Liver (tissue), 3 donors: ENCODE data around the gene SH2D4B.

ENCODE experiments used
- EGR1 ChIP-seq, 2 donors: IDR thresholded peaks; 2 replicates each; pipeline ENCODE4 v1.6.1; 2016 to 2018; ENCODE audit warnings: antibody characterized with exemption in 2 of 2, low read depth in 2 of 2
- FOXA1 ChIP-seq: IDR thresholded peaks from 2 replicates; pipeline ENCODE4 v1.6.1; 2016; ENCODE audit warnings: antibody characterized with exemption
- GABPA ChIP-seq, 2 donors: IDR thresholded peaks in 1 of 2; conservative IDR thresholded peaks in 1 of 2; 2 replicates each; pipeline ENCODE4 v1.6.1; 2016; ENCODE audit warnings: antibody characterized with exemption in 2 of 2, mild to moderate bottlenecking in 1 of 2, moderate library complexity in 1 of 2
- HNF4A ChIP-seq, 2 donors: conservative IDR thresholded peaks; 2 replicates each; pipeline ENCODE4 v1.6.1; 2016; ENCODE audit warnings: antibody characterized with exemption in 2 of 2, mild to moderate bottlenecking in 2 of 2
- RAD21 ChIP-seq, 2 donors: IDR thresholded peaks; 2 replicates each; pipeline ENCODE4 v1.6.1; 2016; ENCODE audit warnings: antibody characterized with exemption in 2 of 2, mild to moderate bottlenecking in 2 of 2
- RXRA ChIP-seq, 2 donors: IDR thresholded peaks; 2 replicates each; pipeline ENCODE4 v1.6.1; 2017 to 2018; ENCODE audit warnings: antibody characterized with exemption in 2 of 2, mild to moderate bottlenecking in 1 of 2
- TAF1 ChIP-seq: conservative IDR thresholded peaks from 2 replicates; pipeline ENCODE4 v1.6.1; 2016; ENCODE audit warnings: antibody characterized with exemption, mild to moderate bottlenecking
- YY1 ChIP-seq: IDR thresholded peaks from 2 replicates; pipeline ENCODE4 v1.6.1; 2016; ENCODE audit warnings: antibody characterized with exemption, mild to moderate bottlenecking
- TF ChIP-seq, protein P1 (sequence below): IDR thresholded peaks from 2 replicates; pipeline ENCODE4 v1.6.1; 2016; ENCODE audit warnings: antibody characterized with exemption
- TF ChIP-seq, protein P2 (sequence below): IDR thresholded peaks from 2 replicates; pipeline ENCODE4 v1.6.1; 2016; ENCODE audit warnings: antibody characterized with exemption
- TF ChIP-seq, protein P3 (sequence below): IDR thresholded peaks from 2 replicates; pipeline ENCODE4 v1.6.1; 2016; ENCODE audit warnings: antibody characterized with exemption, mild to moderate bottlenecking
- TF ChIP-seq, protein P4 (sequence below): fragments of 150-350 bp; IDR thresholded peaks from 2 replicates; pipeline ENCODE4 v1.5.1; 2017; ENCODE audit warnings: improper control_type of control experiment, low read depth, low read length; ENCODE audit not compliant: missing input control
- donor health status: healthy.
- donor health status: healthy.

DNA sequence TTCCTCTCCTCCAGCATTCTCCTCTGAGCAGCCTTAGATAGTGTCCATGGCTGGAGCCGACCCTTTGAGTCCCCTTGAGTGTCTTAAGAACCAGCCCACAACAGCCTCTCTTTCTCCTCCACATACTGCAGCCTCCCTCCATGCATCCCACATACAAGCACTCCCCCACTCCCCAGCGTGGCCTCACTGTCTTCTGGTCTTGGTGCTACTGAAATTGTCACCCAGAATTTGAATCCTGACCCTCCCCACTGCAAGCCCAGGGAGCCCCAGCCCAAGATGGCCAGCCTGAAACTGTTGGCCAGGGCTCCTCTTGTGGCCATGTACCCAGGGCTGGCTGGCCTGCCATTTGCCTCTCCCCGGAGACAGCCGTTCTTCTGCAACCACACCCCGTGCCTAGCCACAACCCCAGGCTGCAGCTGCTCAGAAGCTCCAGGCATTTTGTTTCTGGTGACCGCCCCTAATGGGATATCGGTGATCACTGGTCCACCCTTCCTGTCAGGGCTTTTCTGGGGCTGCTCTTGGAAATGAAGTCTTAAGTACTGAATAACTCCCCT is 18.8 kb upstream of the SH2D4B start:
- TF ChIP-seq FOXA1 (no peak), YY1 (no peak), RAD21 (IDR thresholded peaks at IDR 0.05) (no peak), TAF1 (no peak), RXRA (IDR thresholded peaks at IDR 0.05) (no peak), HNF4A (conservative IDR thresholded peaks at IDR 0.05) (no peak), GABPA (IDR thresholded peaks at IDR 0.05 in 1 of 2, conservative IDR thresholded peaks at IDR 0.05 in 1 of 2) (no peak), EGR1 (IDR thresholded peaks at IDR 0.05; ENCODE audit: low read depth in 2 of 2) (no peak)
- TF ChIP-seq, protein P1, sequence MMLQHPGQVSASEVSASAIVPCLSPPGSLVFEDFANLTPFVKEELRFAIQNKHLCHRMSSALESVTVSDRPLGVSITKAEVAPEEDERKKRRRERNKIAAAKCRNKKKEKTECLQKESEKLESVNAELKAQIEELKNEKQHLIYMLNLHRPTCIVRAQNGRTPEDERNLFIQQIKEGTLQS: no peak
- TF ChIP-seq, protein P2, sequence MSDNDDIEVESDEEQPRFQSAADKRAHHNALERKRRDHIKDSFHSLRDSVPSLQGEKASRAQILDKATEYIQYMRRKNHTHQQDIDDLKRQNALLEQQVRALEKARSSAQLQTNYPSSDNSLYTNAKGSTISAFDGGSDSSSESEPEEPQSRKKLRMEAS: no peak
- TF ChIP-seq, protein P3, sequence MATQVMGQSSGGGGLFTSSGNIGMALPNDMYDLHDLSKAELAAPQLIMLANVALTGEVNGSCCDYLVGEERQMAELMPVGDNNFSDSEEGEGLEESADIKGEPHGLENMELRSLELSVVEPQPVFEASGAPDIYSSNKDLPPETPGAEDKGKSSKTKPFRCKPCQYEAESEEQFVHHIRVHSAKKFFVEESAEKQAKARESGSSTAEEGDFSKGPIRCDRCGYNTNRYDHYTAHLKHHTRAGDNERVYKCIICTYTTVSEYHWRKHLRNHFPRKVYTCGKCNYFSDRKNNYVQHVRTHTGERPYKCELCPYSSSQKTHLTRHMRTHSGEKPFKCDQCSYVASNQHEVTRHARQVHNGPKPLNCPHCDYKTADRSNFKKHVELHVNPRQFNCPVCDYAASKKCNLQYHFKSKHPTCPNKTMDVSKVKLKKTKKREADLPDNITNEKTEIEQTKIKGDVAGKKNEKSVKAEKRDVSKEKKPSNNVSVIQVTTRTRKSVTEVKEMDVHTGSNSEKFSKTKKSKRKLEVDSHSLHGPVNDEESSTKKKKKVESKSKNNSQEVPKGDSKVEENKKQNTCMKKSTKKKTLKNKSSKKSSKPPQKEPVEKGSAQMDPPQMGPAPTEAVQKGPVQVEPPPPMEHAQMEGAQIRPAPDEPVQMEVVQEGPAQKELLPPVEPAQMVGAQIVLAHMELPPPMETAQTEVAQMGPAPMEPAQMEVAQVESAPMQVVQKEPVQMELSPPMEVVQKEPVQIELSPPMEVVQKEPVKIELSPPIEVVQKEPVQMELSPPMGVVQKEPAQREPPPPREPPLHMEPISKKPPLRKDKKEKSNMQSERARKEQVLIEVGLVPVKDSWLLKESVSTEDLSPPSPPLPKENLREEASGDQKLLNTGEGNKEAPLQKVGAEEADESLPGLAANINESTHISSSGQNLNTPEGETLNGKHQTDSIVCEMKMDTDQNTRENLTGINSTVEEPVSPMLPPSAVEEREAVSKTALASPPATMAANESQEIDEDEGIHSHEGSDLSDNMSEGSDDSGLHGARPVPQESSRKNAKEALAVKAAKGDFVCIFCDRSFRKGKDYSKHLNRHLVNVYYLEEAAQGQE: no peak
- TF ChIP-seq, protein P4, sequence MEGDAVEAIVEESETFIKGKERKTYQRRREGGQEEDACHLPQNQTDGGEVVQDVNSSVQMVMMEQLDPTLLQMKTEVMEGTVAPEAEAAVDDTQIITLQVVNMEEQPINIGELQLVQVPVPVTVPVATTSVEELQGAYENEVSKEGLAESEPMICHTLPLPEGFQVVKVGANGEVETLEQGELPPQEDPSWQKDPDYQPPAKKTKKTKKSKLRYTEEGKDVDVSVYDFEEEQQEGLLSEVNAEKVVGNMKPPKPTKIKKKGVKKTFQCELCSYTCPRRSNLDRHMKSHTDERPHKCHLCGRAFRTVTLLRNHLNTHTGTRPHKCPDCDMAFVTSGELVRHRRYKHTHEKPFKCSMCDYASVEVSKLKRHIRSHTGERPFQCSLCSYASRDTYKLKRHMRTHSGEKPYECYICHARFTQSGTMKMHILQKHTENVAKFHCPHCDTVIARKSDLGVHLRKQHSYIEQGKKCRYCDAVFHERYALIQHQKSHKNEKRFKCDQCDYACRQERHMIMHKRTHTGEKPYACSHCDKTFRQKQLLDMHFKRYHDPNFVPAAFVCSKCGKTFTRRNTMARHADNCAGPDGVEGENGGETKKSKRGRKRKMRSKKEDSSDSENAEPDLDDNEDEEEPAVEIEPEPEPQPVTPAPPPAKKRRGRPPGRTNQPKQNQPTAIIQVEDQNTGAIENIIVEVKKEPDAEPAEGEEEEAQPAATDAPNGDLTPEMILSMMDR: no peak
